CD14-positive monocyte (primary cell): ENCODE measurements around the gene GPRC5A. TPM values are rescaled to one million over a fixed set of nuclear protein-coding genes. Genes with fewer than 3 reads are reported as not detected.

Experiments
- DNase-seq, 3 donors: peaks; one replicate each; pipeline ENCODE4 v3.0.0-alpha.2; 2011 to 2022
- H2AFZ ChIP-seq: 2 replicates; pipeline ENCODE4 v1.6.0; 2012; ENCODE audit warnings: mild to moderate bottlenecking, low read depth, low read length, inconsistent platforms; ENCODE audit not compliant: insufficient read depth, poor library complexity, severe bottlenecking
- H3K27ac ChIP-seq, 2 donors: 1 replicate in 1 of 2; 2 replicates in 1 of 2; pipeline ENCODE4 v1.5.1; 2012 to 2013; ENCODE audit warnings: low read length in 2 of 2, control low read depth in 1 of 2, inconsistent platforms in 1 of 2, low read depth in 1 of 2, mild to moderate bottlenecking in 1 of 2
- H3K27me3 ChIP-seq, 2 donors: one replicate each; pipeline versions ENCODE4 v1.6.0 to v1.6.1; 2011 to 2013; ENCODE audit warnings: low read length in 2 of 2; ENCODE audit not compliant: control insufficient read depth in 2 of 2, insufficient read depth in 2 of 2
- H3K36me3 ChIP-seq, 2 donors: replicated peaks in 1 of 2; 1 replicate in 1 of 2; 2 replicates in 1 of 2; pipeline versions ENCODE4 v1.5.1 to v1.6.1; 2012 to 2013; ENCODE audit warnings: low read length in 2 of 2, control low read depth in 1 of 2, inconsistent platforms in 1 of 2, mild to moderate bottlenecking in 1 of 2; ENCODE audit not compliant: insufficient read depth in 2 of 2, control insufficient read depth in 1 of 2
- H3K4me1 ChIP-seq, 2 donors: 1 replicate in 1 of 2; 2 replicates in 1 of 2; pipeline versions ENCODE4 v1.5.1 to v1.6.1; 2012 to 2013; ENCODE audit warnings: low read length in 2 of 2, control low read depth in 1 of 2, inconsistent platforms in 1 of 2, mild to moderate bottlenecking in 1 of 2, moderate library complexity in 1 of 2; ENCODE audit not compliant: insufficient read depth in 2 of 2, control insufficient read depth in 1 of 2
- H3K4me2 ChIP-seq: replicated peaks from 2 replicates; pipeline ENCODE3; 2012; ENCODE audit warnings: low read length, moderate library complexity, mild to moderate bottlenecking; ENCODE audit not compliant: poor library complexity, severe bottlenecking; ENCODE audit errors: extremely low read depth
- H3K4me3 ChIP-seq, 3 experiments: fragments of 200-600 bp in 1 of 3; sonication (generic) in 1 of 3; replicated peaks in 1 of 3; 1 replicate in 2 of 3; 2 replicates in 1 of 3; pipeline ENCODE4 v1.5.1; 2011 to 2013; ENCODE audit warnings: low read length in 3 of 3, mild to moderate bottlenecking in 3 of 3, control low read depth in 2 of 3, low read depth in 2 of 3, inconsistent platforms in 1 of 3, moderate library complexity in 1 of 3
- H3K79me2 ChIP-seq: 2 replicates; pipeline ENCODE4 v1.6.0; 2012; ENCODE audit warnings: mild to moderate bottlenecking, control low read depth, inconsistent platforms, low read length, moderate library complexity; ENCODE audit not compliant: insufficient read depth
- H3K9ac ChIP-seq: 2 replicates; pipeline ENCODE4 v1.6.0; 2017; ENCODE audit warnings: low read length, mild to moderate bottlenecking; ENCODE audit not compliant: insufficient read depth, poor library complexity, severe bottlenecking
- H3K9me3 ChIP-seq, 2 donors: replicated peaks in 1 of 2; 1 replicate in 1 of 2; 2 replicates in 1 of 2; pipeline versions ENCODE4 v1.5.1 to v1.6.1; 2012 to 2013; ENCODE audit warnings: low read length in 2 of 2, control low read depth in 1 of 2; ENCODE audit not compliant: control insufficient read depth in 1 of 2, insufficient read depth in 1 of 2
- H4K20me1 ChIP-seq: 2 replicates; pipeline ENCODE4 v1.6.0; 2012; ENCODE audit warnings: mild to moderate bottlenecking, low read length, control low read depth, moderate library complexity; ENCODE audit not compliant: insufficient read depth
- H3K27ac Mint-ChIP-seq, 7 donors: one replicate each; pipeline ENCODE4 v1.8.0; 2020; ENCODE audit warnings: mild to moderate bottlenecking in 7 of 7, mixed read lengths in 7 of 7, moderate library complexity in 6 of 7, inconsistent platforms in 2 of 7
- H3K27me3 Mint-ChIP-seq, 3 donors: one replicate each; pipeline ENCODE4 v1.8.0; 2021 to 2022; ENCODE audit warnings: low read depth in 3 of 3, mild to moderate bottlenecking in 3 of 3, mixed read lengths in 3 of 3, moderate library complexity in 3 of 3, inconsistent platforms in 1 of 3
- H3K36me3 Mint-ChIP-seq, 2 donors: one replicate each; pipeline ENCODE4 v1.8.0; 2020; ENCODE audit warnings: mixed read lengths in 2 of 2, inconsistent platforms in 1 of 2, mild to moderate bottlenecking in 1 of 2
- H3K4me1 Mint-ChIP-seq: one replicate; pipeline ENCODE4 v1.8.0; 2020; ENCODE audit warnings: mild to moderate bottlenecking, mixed read lengths
- H3K4me3 Mint-ChIP-seq, 2 donors: one replicate each; pipeline ENCODE4 v1.8.0; 2020; ENCODE audit warnings: mild to moderate bottlenecking in 2 of 2, mixed read lengths in 2 of 2, moderate library complexity in 1 of 2
- H3K9me3 Mint-ChIP-seq, 7 donors: one replicate each; pipeline ENCODE4 v1.8.0; 2020 to 2022; ENCODE audit warnings: mixed read lengths in 7 of 7, mild to moderate bottlenecking in 6 of 7, moderate library complexity in 6 of 7, inconsistent platforms in 2 of 7
- CTCF ChIP-seq: fragments of 200-600 bp; IDR thresholded peaks from one replicate; pipeline ENCODE4 v1.8.0; 2022; ENCODE audit warnings: antibody characterized with exemption, mild to moderate bottlenecking
- WGBS: methylation state at CpG from one replicate; pipeline ENCODE4 v1.1.5; 2013; ENCODE audit warnings: missing lambda C conversion rate; ENCODE audit not compliant: insufficient coverage; 5-methylcytosine and 5-hydroxymethylcytosine counted together
- intact Hi-C, 2 donors: fragments of 100-400 bp; cut with micrococcal nuclease; formaldehyde crosslinking; loops; one replicate each; pipeline versions ENCODE4 v1.15.0 to v1.15.1; 2023
- polyA plus RNA-seq, 3 donors: library from polyadenylated mRNA; depleted of rRNA in 1 of 3; unstranded in 2 of 3; stranded (reverse) in 1 of 3; fragments of 300-500 nt in 2 of 3; fragments of >200 nt in 1 of 3; fragmentation: Illumina TruSeq in 2 of 3; gene quantifications; 1 replicate in 2 of 3; 2 replicates in 1 of 3; pipeline ENCODE4 v1.2.3, GENCODE V29; 2012 to 2021

GPRC5A gene
- polyA plus RNA-seq, 3 donors, result 0.43 TPM; not detected in 2

- Histone ChIP-seq H3K4me3 (no peak overlapping the region), H3K36me3 (no peaks in the 10 kb centered on the region), H4K20me1 (no peaks in the 10 kb centered on the region), H3K4me2 (no peak overlapping the region), H3K9ac (no peak overlapping the region), H3K27ac (no peak overlapping the region), H2AFZ (no peak overlapping the region), H3K79me2 (no peaks in the 10 kb centered on the region), H3K27me3 (no peaks in the 10 kb centered on the region), H3K9me3 (no peaks in the 10 kb centered on the region), H3K4me1 (peaks cover 0 to 6% of the 10 kb centered on the region in 2 donors)
- no peak for TF ChIP-seq CTCF
- WGBS, result 76% methylated on average over 3 of the region's 5 CpGs
- Mint-ChIP-seq H3K4me1 (peaks cover 20% of the 10 kb centered on the region), H3K27me3 (peaks cover 0 to 3% (median 1%) of the 10 kb centered on the region in 3 donors), H3K27ac (no peak overlapping the region), H3K9me3 (peaks cover 0 to 5% (median 0%) of the 10 kb centered on the region in 7 donors), H3K36me3 (no peaks in the 10 kb centered on the region), H3K4me3 (no peak overlapping the region)
- intact Hi-C loops, result no loop called here
- DNase-seq, result no peak
Measured at GRCh38 chr12:12877153-12877768, 14.1 kb upstream of the GPRC5A start.

- Mint-ChIP-seq H3K9me3 (peaks cover 0 to 5% (median 0%) of the 10 kb centered on the region in 7 donors), H3K4me1 (peaks cover 20% of the 10 kb centered on the region), H3K4me3 (no peak overlapping the region), H3K36me3 (no peaks in the 10 kb centered on the region), H3K27ac (no peak overlapping the region), H3K27me3 (peaks cover 0 to 3% (median 1%) of the 10 kb centered on the region in 3 donors)
- Histone ChIP-seq H3K4me1 (peaks cover 0 to 6% of the 10 kb centered on the region in 2 donors), H3K4me2 (no peak overlapping the region), H4K20me1 (no peaks in the 10 kb centered on the region), H3K36me3 (no peaks in the 10 kb centered on the region), H3K9ac (no peak overlapping the region), H3K4me3 (no peak overlapping the region), H3K9me3 (no peaks in the 10 kb centered on the region), H3K27ac (no peak overlapping the region), H3K27me3 (no peaks in the 10 kb centered on the region), H2AFZ (no peak overlapping the region), H3K79me2 (no peaks in the 10 kb centered on the region)
- intact Hi-C loops, result no loop called here
- WGBS, result 84% methylated on average over 5 of the region's 9 CpGs
- DNase-seq, result no peak
- TF ChIP-seq CTCF, result no peak
Measured at GRCh38 chr12:12877781-12878455, 13.4 kb upstream of the GPRC5A start.
